HEK293 (cell line): ENCODE results near the gene PIP5K1C.

Experiments
- ATF2 ChIP-seq: fragments of 450-650 bp; formaldehyde crosslinking; IDR thresholded peaks from 2 replicates; pipeline ENCODE4 v1.5.1; 2016; ENCODE audit warnings: missing biosample characterization, missing genetic modification characterization, low read depth
- CTCF ChIP-seq: fragments of 450-650 bp; formaldehyde crosslinking; IDR thresholded peaks from 2 replicates; pipeline ENCODE4 v1.5.1; 2016; ENCODE audit warnings: missing biosample characterization, missing genetic modification characterization
- KLF7 ChIP-seq: fragments of 450-650 bp; formaldehyde crosslinking; IDR thresholded peaks from 2 replicates; pipeline ENCODE4 v1.5.1; 2016; ENCODE audit warnings: missing biosample characterization, missing genetic modification characterization, borderline replicate concordance
- YY2 ChIP-seq: fragments of 450-650 bp; formaldehyde crosslinking; IDR thresholded peaks from 2 replicates; pipeline ENCODE4 v1.5.1; 2016; ENCODE audit warnings: missing biosample characterization, missing genetic modification characterization
- ZBTB7A ChIP-seq: fragments of 450-650 bp; formaldehyde crosslinking; IDR thresholded peaks from 2 replicates; pipeline ENCODE4 v1.5.1; 2016; ENCODE audit warnings: low read depth, missing biosample characterization, missing genetic modification characterization
- ZBTB8A ChIP-seq: fragments of 450-650 bp; formaldehyde crosslinking; IDR thresholded peaks from 2 replicates; pipeline ENCODE4 v1.5.1; 2016; ENCODE audit warnings: missing biosample characterization, missing genetic modification characterization
- ZNF274 ChIP-seq, 2 experiments: fragments of 200-500 bp in 1 of 2; fragments of 450-650 bp in 1 of 2; sonication (Bioruptor generic) in 1 of 2; formaldehyde crosslinking in 1 of 2; IDR thresholded peaks; 2 replicates each; pipeline versions ENCODE4 v1.5.1 to v1.6.1; 2014 to 2016; ENCODE audit warnings: borderline replicate concordance in 1 of 2, inconsistent platforms in 1 of 2, low read length in 1 of 2, missing biosample characterization in 1 of 2, missing genetic modification characterization in 1 of 2
- ZNF426 ChIP-seq: fragments of 450-650 bp; formaldehyde crosslinking; IDR thresholded peaks from 2 replicates; pipeline ENCODE4 v1.5.1; 2017; ENCODE audit warnings: missing biosample characterization, missing genetic modification characterization, mild to moderate bottlenecking, inconsistent platforms, moderate library complexity
- ZNF510 ChIP-seq: fragments of 450-650 bp; formaldehyde crosslinking; IDR thresholded peaks from 2 replicates; pipeline ENCODE4 v1.5.1; 2018; ENCODE audit warnings: mild to moderate bottlenecking, missing genetic modification characterization, missing biosample characterization; ENCODE audit not compliant: insufficient replicate concordance
- ZNF561 ChIP-seq: fragments of 450-650 bp; IDR thresholded peaks from 2 replicates; pipeline ENCODE4 v1.5.1; 2018; ENCODE audit warnings: missing biosample characterization, missing genetic modification characterization, borderline replicate concordance
- ZNF621 ChIP-seq: fragments of 450-650 bp; formaldehyde crosslinking; IDR thresholded peaks from 2 replicates; pipeline ENCODE4 v1.5.1; 2017; ENCODE audit warnings: missing biosample characterization, missing genetic modification characterization
- ZNF837 ChIP-seq: fragments of 450-650 bp; formaldehyde crosslinking; IDR thresholded peaks from 2 replicates; pipeline ENCODE4 v1.5.1; 2016; ENCODE audit warnings: missing biosample characterization, missing genetic modification characterization

GRCh38 chr19:3743486-3743885, 43.2 kb upstream of the PIP5K1C start:
- TF ChIP-seq CTCF (tag by site-specific recombination) (no peak), YY2 (tag by site-specific recombination) (no peak), ZBTB8A (no peak), ATF2 (tag by site-specific recombination) (no peak), ZNF274 (IDR thresholded peaks at IDR 0.05; ENCODE audit: low read length) (no peak), ZNF274 (tag by site-specific recombination; IDR thresholded peaks at IDR 0.05; ENCODE audit: borderline replicate concordance) (no peak), ZBTB7A (tag by site-specific recombination) (no peak), ZNF510 (no peak), KLF7 (tag by site-specific recombination) (no peak), ZNF561 (tag by site-specific recombination) (no peak), ZNF621 (no peak), ZNF426 (no peak), ZNF837 (no peak)
